ENCODE data around the gene CISD1.
A peak's percentile ranks its signal among the peaks of the same experiment; 100 is the strongest.
"Not testable (repeated sequence)": the region's sequence is repeated elsewhere in the genome, so short reads cannot be mapped to it uniquely, and the experiment has no call there.

The CISD1 gene

DNA sequence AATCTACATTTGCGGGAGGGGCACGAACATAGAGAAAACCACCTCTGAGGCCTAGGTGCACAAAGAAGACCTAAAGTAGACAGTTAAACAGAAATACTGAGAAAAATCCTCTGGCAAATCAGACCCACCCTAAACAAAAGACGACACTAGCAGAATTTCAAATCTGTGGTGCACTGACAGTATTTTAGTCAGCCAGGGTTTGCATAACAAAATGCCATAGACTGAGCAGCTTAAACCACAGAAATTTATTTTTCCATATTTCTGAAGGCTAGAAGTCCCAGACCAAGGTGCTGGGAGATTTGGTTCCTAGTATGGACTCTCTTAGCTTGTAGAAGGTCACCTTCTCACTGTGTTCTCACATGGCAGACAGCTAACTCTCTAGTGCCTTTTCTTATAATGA lies 27.6 kb upstream of the CISD1 start:
- Histone ChIP-seq H2BK5ac (ENCODE audit: low read depth, low read length, poor library complexity, severe bottlenecking) (no peak overlapping the region), H3K27me3 (ENCODE audit: control insufficient read depth in 1 of 2, insufficient read depth in 1 of 2, low read length in 2 of 2) (no peaks in the 10 kb centered on the region), H2AK5ac (ENCODE audit: low read length, severe bottlenecking) (peak overlapping the region; percentile 78), H2AFZ (ENCODE audit: low read depth, low read length) (no peak overlapping the region), H3K9me3 (ENCODE audit: control insufficient read depth, low read length) (no peaks in the 10 kb centered on the region), H3K14ac (ENCODE audit: low read length in 2 of 2) (no peak overlapping the region), H3K27ac (ENCODE audit: low read length, poor library complexity, severe bottlenecking) (peak overlapping the region; percentile 82), H3K79me1 (replicated peaks; ENCODE audit: low read length, poor library complexity, severe bottlenecking) (peaks cover 9% of the 10 kb centered on the region), H4K91ac (ENCODE audit: low read length) (no peak overlapping the region), H3K36me3 (ENCODE audit: control insufficient read depth in 1 of 2, insufficient read depth in 2 of 2, low read depth in 1 of 2, low read length in 2 of 2) (peaks cover 4 to 10% of the 10 kb centered on the region in 2 experiments), H3K23ac (ENCODE audit: low read length in 2 of 2) (no peak overlapping the region), H3K9ac (ENCODE audit: low read length) (no peak overlapping the region), H3K4me1 (ENCODE audit: control insufficient read depth, insufficient read depth, low read depth, low read length) (peaks cover 8% of the 10 kb centered on the region), H2BK120ac (ENCODE audit: low read depth, low read length) (no peak overlapping the region), H4K8ac (ENCODE audit: low read length) (no peak overlapping the region), H3K4me2 (ENCODE audit: low read length, poor library complexity, severe bottlenecking) (no peak overlapping the region), H3K4me3 (ENCODE audit: insufficient read depth in 1 of 2, low read depth in 1 of 2, low read length in 2 of 2) (no peak overlapping the region), H2BK15ac (ENCODE audit: low read depth, poor library complexity, severe bottlenecking) (no peak overlapping the region), H3K4ac (ENCODE audit: low read depth in 1 of 2, low read length in 2 of 2) (no peak overlapping the region), H3K18ac (ENCODE audit: low read depth in 1 of 2, low read length in 2 of 2) (no peak overlapping the region), H2BK12ac (ENCODE audit: low read length in 2 of 2) (no peak overlapping the region)
- no peak for DNase-seq
- WGBS, result 91% methylated on average over 3 of the region's 3 CpGs

DNA sequence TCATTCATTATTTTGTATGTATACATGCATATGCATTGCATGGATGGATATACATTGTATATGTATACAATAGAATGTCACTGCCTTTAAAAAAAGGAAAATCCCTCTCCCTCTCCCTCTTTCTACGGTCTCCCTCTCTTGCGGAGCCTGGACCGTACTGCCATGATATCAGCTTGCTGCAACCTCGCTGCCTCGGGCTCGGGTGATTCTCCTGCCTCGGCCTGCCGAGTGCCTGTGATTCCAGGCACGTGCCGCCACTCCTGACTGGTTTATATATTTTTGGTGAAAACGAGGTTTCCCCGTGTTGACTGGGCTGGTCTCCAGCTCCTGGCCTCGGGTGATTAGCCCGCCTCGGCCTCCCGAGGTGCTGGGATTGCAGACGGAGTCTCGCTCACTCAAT lies 25.7 kb upstream of the CISD1 start:
- Histone ChIP-seq H3K14ac (ENCODE audit: low read length in 2 of 2) (no peak overlapping the region), H3K9me3 (ENCODE audit: control insufficient read depth, low read length) (no peaks in the 10 kb centered on the region), H2BK15ac (ENCODE audit: low read depth, poor library complexity, severe bottlenecking) (no peak overlapping the region), H3K27ac (ENCODE audit: low read length, poor library complexity, severe bottlenecking) (no peak overlapping the region), H3K4ac (ENCODE audit: low read depth in 1 of 2, low read length in 2 of 2) (no peak overlapping the region), H3K18ac (ENCODE audit: low read depth in 1 of 2, low read length in 2 of 2) (no peak overlapping the region), H4K91ac (ENCODE audit: low read length) (no peak overlapping the region), H4K8ac (ENCODE audit: low read length) (no peak overlapping the region), H3K27me3 (ENCODE audit: control insufficient read depth in 1 of 2, insufficient read depth in 1 of 2, low read length in 2 of 2) (no peaks in the 10 kb centered on the region), H2AK5ac (ENCODE audit: low read length, severe bottlenecking) (no peak overlapping the region), H2BK5ac (ENCODE audit: low read depth, low read length, poor library complexity, severe bottlenecking) (no peak overlapping the region), H3K4me2 (ENCODE audit: low read length, poor library complexity, severe bottlenecking) (no peak overlapping the region), H2BK120ac (ENCODE audit: low read depth, low read length) (no peak overlapping the region), H2AFZ (ENCODE audit: low read depth, low read length) (no peak overlapping the region), H2BK12ac (ENCODE audit: low read length in 2 of 2) (no peak overlapping the region), H3K9ac (ENCODE audit: low read length) (no peak overlapping the region), H3K23ac (ENCODE audit: low read length in 2 of 2) (no peak overlapping the region), H3K36me3 (ENCODE audit: control insufficient read depth in 1 of 2, insufficient read depth in 2 of 2, low read depth in 1 of 2, low read length in 2 of 2) (peaks cover 0 to 4% of the 10 kb centered on the region in 2 experiments), H3K79me1 (replicated peaks; ENCODE audit: low read length, poor library complexity, severe bottlenecking) (peaks cover 9% of the 10 kb centered on the region), H3K4me3 (ENCODE audit: insufficient read depth in 1 of 2, low read depth in 1 of 2, low read length in 2 of 2) (no peak overlapping the region), H3K4me1 (ENCODE audit: control insufficient read depth, insufficient read depth, low read depth, low read length) (peaks cover 3% of the 10 kb centered on the region)
- 98% methylated on average over 18 of the region's 18 CpGs for WGBS
- DNase-seq, result no peak

DNA sequence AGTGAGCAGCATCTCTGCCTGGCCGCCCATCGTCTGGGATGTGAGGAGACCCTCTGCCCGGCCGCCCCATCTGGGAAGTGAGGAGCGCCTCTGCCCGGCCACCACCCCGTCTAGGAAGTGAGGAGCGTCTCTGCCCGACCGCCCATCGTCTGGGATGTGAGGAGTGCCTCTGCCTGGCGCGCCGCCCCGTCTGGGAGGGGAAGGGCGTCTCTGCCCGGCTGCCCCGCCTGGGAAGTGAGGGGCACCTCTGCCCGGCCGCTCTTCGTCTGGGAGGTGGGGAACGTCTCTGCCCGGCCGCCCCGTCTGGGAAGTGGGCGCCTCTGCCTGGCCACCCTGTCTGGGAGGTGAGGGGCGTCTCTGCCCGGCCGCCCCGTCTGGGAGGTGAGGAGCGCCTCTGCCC lies 25.2 kb upstream of the CISD1 start:
- not testable (repeated sequence) for H3K9ac ChIP-seq (ENCODE audit: low read length); H3K4ac ChIP-seq (ENCODE audit: low read depth in 1 of 2, low read length in 2 of 2); H3K27me3 ChIP-seq (ENCODE audit: control insufficient read depth in 1 of 2, insufficient read depth in 1 of 2, low read length in 2 of 2); H3K36me3 ChIP-seq (ENCODE audit: control insufficient read depth in 1 of 2, insufficient read depth in 2 of 2, low read depth in 1 of 2, low read length in 2 of 2); H2BK5ac ChIP-seq (ENCODE audit: low read depth, low read length, poor library complexity, severe bottlenecking); H3K4me2 ChIP-seq (ENCODE audit: low read length, poor library complexity, severe bottlenecking); H2AK5ac ChIP-seq (ENCODE audit: low read length, severe bottlenecking); H4K8ac ChIP-seq (ENCODE audit: low read length); H2BK15ac ChIP-seq (ENCODE audit: low read depth, poor library complexity, severe bottlenecking); H3K14ac ChIP-seq (ENCODE audit: low read length in 2 of 2); H3K4me1 ChIP-seq (ENCODE audit: control insufficient read depth, insufficient read depth, low read depth, low read length); DNase-seq; H3K27ac ChIP-seq (ENCODE audit: low read length, poor library complexity, severe bottlenecking); H3K4me3 ChIP-seq (ENCODE audit: insufficient read depth in 1 of 2, low read depth in 1 of 2, low read length in 2 of 2); H2BK12ac ChIP-seq (ENCODE audit: low read length in 2 of 2); H3K18ac ChIP-seq (ENCODE audit: low read depth in 1 of 2, low read length in 2 of 2); H2AFZ ChIP-seq (ENCODE audit: low read depth, low read length); H2BK120ac ChIP-seq (ENCODE audit: low read depth, low read length); H3K23ac ChIP-seq (ENCODE audit: low read length in 2 of 2); H3K79me1 ChIP-seq (replicated peaks; ENCODE audit: low read length, poor library complexity, severe bottlenecking); H4K91ac ChIP-seq (ENCODE audit: low read length); H3K9me3 ChIP-seq (ENCODE audit: control insufficient read depth, low read length)
- WGBS, result 93% methylated on average over 24 of the region's 31 CpGs

DNA sequence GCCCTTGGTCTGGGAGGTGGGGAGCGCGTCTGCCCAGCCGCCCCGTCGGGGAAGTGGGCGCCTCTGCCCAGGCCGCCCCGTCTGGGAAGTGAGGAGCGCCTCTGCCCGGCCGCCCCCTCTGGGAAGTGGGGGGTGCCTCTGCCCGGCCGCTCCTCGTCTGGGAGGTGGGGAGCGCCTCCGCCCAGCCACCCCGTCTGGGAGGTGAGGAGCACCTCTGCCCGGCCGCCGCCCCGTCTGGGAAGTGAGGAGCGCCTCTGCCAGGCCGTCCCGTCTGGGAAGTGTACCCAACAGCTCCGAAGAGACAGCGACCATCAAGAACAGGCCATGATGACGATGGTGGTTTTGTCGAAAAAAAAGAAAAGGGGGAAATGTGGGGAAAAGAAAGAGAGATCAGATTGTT lies 24.7 kb upstream of the CISD1 start:
- H4K91ac ChIP-seq (ENCODE audit: low read length); H3K9ac ChIP-seq (ENCODE audit: low read length); H3K36me3 ChIP-seq (ENCODE audit: control insufficient read depth in 1 of 2, insufficient read depth in 2 of 2, low read depth in 1 of 2, low read length in 2 of 2); H3K23ac ChIP-seq (ENCODE audit: low read length in 2 of 2); H3K27ac ChIP-seq (ENCODE audit: low read length, poor library complexity, severe bottlenecking); H3K4me3 ChIP-seq (ENCODE audit: insufficient read depth in 1 of 2, low read depth in 1 of 2, low read length in 2 of 2); H2AK5ac ChIP-seq (ENCODE audit: low read length, severe bottlenecking); H3K18ac ChIP-seq (ENCODE audit: low read depth in 1 of 2, low read length in 2 of 2); H2BK15ac ChIP-seq (ENCODE audit: low read depth, poor library complexity, severe bottlenecking); H3K4me2 ChIP-seq (ENCODE audit: low read length, poor library complexity, severe bottlenecking); DNase-seq; H2AFZ ChIP-seq (ENCODE audit: low read depth, low read length); H3K79me1 ChIP-seq (replicated peaks; ENCODE audit: low read length, poor library complexity, severe bottlenecking); H3K14ac ChIP-seq (ENCODE audit: low read length in 2 of 2); H2BK120ac ChIP-seq (ENCODE audit: low read depth, low read length); H3K27me3 ChIP-seq (ENCODE audit: control insufficient read depth in 1 of 2, insufficient read depth in 1 of 2, low read length in 2 of 2); H4K8ac ChIP-seq (ENCODE audit: low read length); H2BK5ac ChIP-seq (ENCODE audit: low read depth, low read length, poor library complexity, severe bottlenecking); H2BK12ac ChIP-seq (ENCODE audit: low read length in 2 of 2); H3K9me3 ChIP-seq (ENCODE audit: control insufficient read depth, low read length); H3K4me1 ChIP-seq (ENCODE audit: control insufficient read depth, insufficient read depth, low read depth, low read length); H3K4ac ChIP-seq (ENCODE audit: low read depth in 1 of 2, low read length in 2 of 2): not testable (repeated sequence)
- 96% methylated on average over 21 of the region's 28 CpGs for WGBS

Measured in mesenchymal stem cell (in vitro differentiated cells and primary cell).